Measurements from ENCODE around the gene RCC2.
"Not testable (repeated sequence)": the region's sequence is repeated elsewhere in the genome, so short reads cannot be mapped to it uniquely, and the experiment has no call there.

The RCC2 gene

GRCh38 chr1:17439250-17440073, at the start of gene RCC2:
Gene RCC2 (minus strand): TSS chr1:17439677. CDS start chr1:17438514, 1,163 bp downstream.
- DNase-seq: peak; percentile 60

- DNase-seq: no peak
Measured at GRCh38 chr1:17486242-17486641, 46.8 kb upstream of the RCC2 start.

- no peak for DNase-seq
Measured at GRCh38 chr1:17485281-17485680, 45.8 kb upstream of the RCC2 start.

GRCh38 chr1:17481981-17482380, 42.5 kb upstream of the RCC2 start:
- not testable (repeated sequence) for DNase-seq

- DNase-seq: no peak
Measured at GRCh38 chr1:17480846-17481245, 41.4 kb upstream of the RCC2 start.

GRCh38 chr1:17475752-17476151, 36.3 kb upstream of the RCC2 start:
- DNase-seq: no peak

GRCh38 chr1:17474836-17475555, 35.5 kb upstream of the RCC2 start:
- DNase-seq: not testable (repeated sequence)

GRCh38 chr1:17472814-17473213, 33.3 kb upstream of the RCC2 start:
- DNase-seq: no peak

GRCh38 chr1:17471393-17471792, 31.9 kb upstream of the RCC2 start:
- no peak for DNase-seq

- no peak for DNase-seq
Measured at GRCh38 chr1:17470021-17470799, 30.7 kb upstream of the RCC2 start.

GRCh38 chr1:17468357-17469265, 29.1 kb upstream of the RCC2 start:
- not testable (repeated sequence) for DNase-seq

- DNase-seq: no peak
Measured at GRCh38 chr1:17466359-17466758, 26.9 kb upstream of the RCC2 start.

GRCh38 chr1:17465228-17465627, 25.8 kb upstream of the RCC2 start:
- DNase-seq: no peak

- no peak for DNase-seq
Measured at GRCh38 chr1:17463991-17464390, 24.5 kb upstream of the RCC2 start.

- DNase-seq: no peak
Measured at GRCh38 chr1:17462669-17463068, 23.2 kb upstream of the RCC2 start.

GRCh38 chr1:17460219-17460618, 20.7 kb upstream of the RCC2 start:
- no peak for DNase-seq

- no peak for DNase-seq
Measured at GRCh38 chr1:17458794-17459193, 19.3 kb upstream of the RCC2 start.

GRCh38 chr1:17452686-17453085, 13.2 kb upstream of the RCC2 start:
- DNase-seq: no peak

- not testable (repeated sequence) for DNase-seq
Measured at GRCh38 chr1:17452203-17452602, 12.7 kb upstream of the RCC2 start.

- DNase-seq: no peak
Measured at GRCh38 chr1:17451731-17452130, 12.3 kb upstream of the RCC2 start.

GRCh38 chr1:17447501-17447992, 8.1 kb upstream of the RCC2 start:
- no peak for DNase-seq

- DNase-seq: no peak
Measured at GRCh38 chr1:17442841-17443240, 3.4 kb upstream of the RCC2 start.
